Measurements from ENCODE around the gene LRCH1. TPM values are rescaled to one million over a fixed set of nuclear protein-coding genes. Genes with fewer than 3 reads are reported as not detected.

LRCH1 gene
- total RNA-seq, 4 donors from 2014 or later: 42.7 to 66.0 (median 53.1) TPM

DNA sequence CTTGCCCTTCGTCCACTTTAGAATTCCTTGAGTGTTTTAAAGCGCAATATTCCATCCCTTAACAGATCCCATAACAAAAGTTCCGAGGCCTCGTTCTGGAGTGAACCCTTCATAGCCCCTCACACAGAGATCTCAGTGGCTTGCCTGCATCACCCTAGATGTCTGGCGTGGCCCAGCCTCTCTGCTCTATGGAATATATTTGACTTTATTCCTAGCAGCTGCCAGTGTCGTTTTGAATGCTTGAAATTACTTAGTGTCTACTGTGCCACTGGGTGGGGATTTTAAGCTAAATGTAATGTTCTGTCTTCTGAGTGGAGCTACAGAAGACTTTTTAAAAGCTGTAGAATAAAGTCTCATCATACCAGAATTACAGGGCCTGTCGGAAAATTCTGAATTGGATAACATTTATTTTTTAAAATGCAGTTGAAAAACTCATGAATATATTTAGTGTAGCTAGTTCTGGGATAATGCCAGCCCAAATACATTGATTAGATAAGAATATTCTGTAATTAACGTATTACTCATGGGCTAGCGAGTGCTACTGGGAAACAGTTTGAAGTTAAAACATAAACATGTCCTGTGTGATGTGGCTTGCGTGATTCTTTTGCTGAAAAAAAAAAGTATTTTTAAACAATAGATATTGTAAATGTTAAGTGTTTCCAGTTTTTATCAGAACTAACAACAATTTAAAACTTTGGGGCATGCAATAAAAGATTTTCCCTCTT, 132.2 kb downstream of the LRCH1 start:
- TF ChIP-seq POLR2A (IDR thresholded peaks at IDR 0.05; ENCODE audit: low read depth): no peak
- TF ChIP-seq POLR2AphosphoS5 (IDR thresholded peaks at IDR 0.05): no peak
- no peak for TF ChIP-seq EP300 (IDR thresholded peaks at IDR 0.05)
- TF ChIP-seq, protein P1, sequence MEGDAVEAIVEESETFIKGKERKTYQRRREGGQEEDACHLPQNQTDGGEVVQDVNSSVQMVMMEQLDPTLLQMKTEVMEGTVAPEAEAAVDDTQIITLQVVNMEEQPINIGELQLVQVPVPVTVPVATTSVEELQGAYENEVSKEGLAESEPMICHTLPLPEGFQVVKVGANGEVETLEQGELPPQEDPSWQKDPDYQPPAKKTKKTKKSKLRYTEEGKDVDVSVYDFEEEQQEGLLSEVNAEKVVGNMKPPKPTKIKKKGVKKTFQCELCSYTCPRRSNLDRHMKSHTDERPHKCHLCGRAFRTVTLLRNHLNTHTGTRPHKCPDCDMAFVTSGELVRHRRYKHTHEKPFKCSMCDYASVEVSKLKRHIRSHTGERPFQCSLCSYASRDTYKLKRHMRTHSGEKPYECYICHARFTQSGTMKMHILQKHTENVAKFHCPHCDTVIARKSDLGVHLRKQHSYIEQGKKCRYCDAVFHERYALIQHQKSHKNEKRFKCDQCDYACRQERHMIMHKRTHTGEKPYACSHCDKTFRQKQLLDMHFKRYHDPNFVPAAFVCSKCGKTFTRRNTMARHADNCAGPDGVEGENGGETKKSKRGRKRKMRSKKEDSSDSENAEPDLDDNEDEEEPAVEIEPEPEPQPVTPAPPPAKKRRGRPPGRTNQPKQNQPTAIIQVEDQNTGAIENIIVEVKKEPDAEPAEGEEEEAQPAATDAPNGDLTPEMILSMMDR (IDR thresholded peaks at IDR 0.05): no peak
- H3K36me3 ChIP-seq: no peaks in the 10 kb centered on the region
- WGBS: 76% methylated on average over 10 of the region's 10 CpGs
- intact Hi-C loops (cut with DNase I): no loop called here
- H3K4me1 ChIP-seq: peaks cover 41 to 45% (median 44%) of the 10 kb centered on the region in 4 donors
- H3K9me3 ChIP-seq: no peaks in the 10 kb centered on the region
- DNase-seq (ENCODE audit: extremely low spot score): no peak
- no peak overlapping the region for H3K4me3 ChIP-seq
- peak overlapping the region; percentile 16 to 49 (median 22) for H3K27ac ChIP-seq (replicated peaks in 1 of 4)
- H3K27me3 ChIP-seq: no peaks in the 10 kb centered on the region

GRCh38 chr13:46686171-46686570, 133.2 kb downstream of the LRCH1 start:
- Histone ChIP-seq H3K27me3 (no peaks in the 10 kb centered on the region), H3K4me3 (no peak overlapping the region), H3K9me3 (no peaks in the 10 kb centered on the region), H3K27ac (replicated peaks in 1 of 4) (no peak overlapping the region), H3K4me1 (peaks cover 34 to 37% (median 35%) of the 10 kb centered on the region in 4 donors), H3K36me3 (no peaks in the 10 kb centered on the region)
- TF ChIP-seq, protein P1 (IDR thresholded peaks at IDR 0.05): no peak
- TF ChIP-seq EP300 (IDR thresholded peaks at IDR 0.05): no peak
- no peak for TF ChIP-seq POLR2AphosphoS5 (IDR thresholded peaks at IDR 0.05)
- no peak for TF ChIP-seq POLR2A (IDR thresholded peaks at IDR 0.05; ENCODE audit: low read depth)
- WGBS: 95% methylated on average over 4 of the region's 4 CpGs
- DNase-seq (ENCODE audit: extremely low spot score): no peak
- intact Hi-C loops (cut with DNase I): no loop called here

DNA sequence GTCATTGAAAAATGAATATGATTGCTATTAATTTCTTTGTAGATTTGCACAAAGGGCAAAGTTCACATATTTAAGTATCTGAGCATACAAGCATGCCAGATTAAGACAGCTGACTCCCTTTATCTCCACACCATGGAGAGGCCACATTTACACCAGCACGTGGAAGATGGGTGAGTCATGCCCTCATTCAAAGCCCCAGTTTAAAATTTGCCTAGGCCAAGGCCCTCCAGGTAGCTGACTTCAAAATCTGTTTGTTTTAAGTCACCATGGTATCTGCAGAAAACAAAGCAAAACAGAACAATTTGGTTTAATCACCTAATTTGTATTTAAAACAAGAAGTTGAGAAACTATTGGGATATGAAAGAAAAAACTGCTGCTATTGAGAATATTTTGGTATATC, 134.8 kb downstream of the LRCH1 start:
- TF ChIP-seq POLR2AphosphoS5 (IDR thresholded peaks at IDR 0.05): no peak
- no peak for TF ChIP-seq EP300 (IDR thresholded peaks at IDR 0.05)
- TF ChIP-seq POLR2A (IDR thresholded peaks at IDR 0.05; ENCODE audit: low read depth): no peak
- intact Hi-C loops (cut with DNase I): no loop called here

DNA sequence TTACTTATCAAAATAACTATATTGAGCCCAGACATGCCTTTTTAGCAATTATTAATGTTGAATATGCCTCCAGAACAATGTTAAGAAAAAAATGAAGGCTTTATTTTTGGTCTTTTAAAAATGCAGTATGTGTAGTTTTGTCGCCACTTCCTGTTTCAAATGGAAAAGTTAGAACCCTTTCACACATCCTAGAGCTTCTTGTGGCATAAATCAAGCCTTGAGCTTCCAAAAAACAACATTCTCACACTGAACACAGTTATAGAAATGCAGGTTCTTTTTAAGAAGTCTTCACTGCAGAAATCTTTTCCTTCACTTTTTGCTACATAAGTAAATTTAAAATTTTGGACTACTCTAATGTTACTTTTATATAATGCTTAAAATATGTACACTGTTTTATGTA, 135.3 kb downstream of the LRCH1 start:
- Histone ChIP-seq H3K4me1 (peaks cover 29 to 40% (median 37%) of the 10 kb centered on the region in 4 donors), H3K4me3 (no peak overlapping the region), H3K27me3 (no peaks in the 10 kb centered on the region), H3K36me3 (peaks cover 3 to 15% (median 7%) of the 10 kb centered on the region in 4 donors), H3K9me3 (no peaks in the 10 kb centered on the region), H3K27ac (replicated peaks in 1 of 4) (no peak overlapping the region)
- intact Hi-C loops (cut with DNase I): no loop called here
- no peak for DNase-seq (ENCODE audit: extremely low spot score)
- WGBS: 83% methylated on average over 1 of the region's 1 CpG
- no peak for TF ChIP-seq POLR2AphosphoS5 (IDR thresholded peaks at IDR 0.05)
- no peak for TF ChIP-seq POLR2A (IDR thresholded peaks at IDR 0.05; ENCODE audit: low read depth)
- TF ChIP-seq, protein P1 (IDR thresholded peaks at IDR 0.05): no peak
- TF ChIP-seq EP300 (IDR thresholded peaks at IDR 0.05): no peak

More for the DNA sequence above, 134.8 kb downstream of the LRCH1 start:
- no peaks in the 10 kb centered on the region for H3K9me3 ChIP-seq
- WGBS: 7% methylated on average over 1 of the region's 1 CpG
- no peaks in the 10 kb centered on the region for H3K27me3 ChIP-seq
- H3K4me3 ChIP-seq: no peak overlapping the region
- no peak overlapping the region for H3K27ac ChIP-seq (replicated peaks in 1 of 4)
- DNase-seq (ENCODE audit: extremely low spot score): no peak
- peaks cover 29 to 40% (median 37%) of the 10 kb centered on the region in 4 donors for H3K4me1 ChIP-seq
- H3K36me3 ChIP-seq: peaks cover 0 to 10% (median 2%) of the 10 kb centered on the region in 4 donors

- peak overlapping the region; percentile 16 to 66 (median 54) for H3K27ac ChIP-seq (replicated peaks in 1 of 4)
- peaks cover 9 to 31% (median 26%) of the 10 kb centered on the region in 4 donors for H3K4me1 ChIP-seq
Observed at GRCh38 chr13:46698014-46698413, 145.0 kb downstream of the LRCH1 start.

More at GRCh38 chr13:46698014-46698413, 145.0 kb downstream of the LRCH1 start:
- Histone ChIP-seq H3K36me3 (peaks cover 5 to 80% (median 58%) of the 10 kb centered on the region in 4 donors), H3K4me3 (no peak overlapping the region), H3K27me3 (no peaks in the 10 kb centered on the region), H3K9me3 (no peaks in the 10 kb centered on the region)
- TF ChIP-seq EP300 (IDR thresholded peaks at IDR 0.05) (no peak), POLR2AphosphoS5 (IDR thresholded peaks at IDR 0.05) (peak; percentile 36 to 52)
- TF ChIP-seq, protein P1 (IDR thresholded peaks at IDR 0.05): no peak
- WGBS: 56% methylated on average over 3 of the region's 3 CpGs
- DNase-seq (ENCODE audit: extremely low spot score): no peak
- intact Hi-C loops (cut with DNase I): no loop called here

Measured in esophagus muscularis mucosa (tissue), 4 donors.